HEK293 (cell line): ENCODE results near the gene TEKT5.

ENCODE experiments used
- EGR2 ChIP-seq: fragments of 450-650 bp; formaldehyde crosslinking; IDR thresholded peaks from 2 replicates; pipeline ENCODE4 v1.5.1; 2016; ENCODE audit warnings: low read depth, missing biosample characterization, missing genetic modification characterization
- ZNF138 ChIP-seq: fragments of 450-650 bp; formaldehyde crosslinking; IDR thresholded peaks from 2 replicates; pipeline ENCODE4 v1.5.1; 2016; ENCODE audit warnings: missing biosample characterization, missing genetic modification characterization, borderline replicate concordance
- ZNF157 ChIP-seq: fragments of 450-650 bp; formaldehyde crosslinking; IDR thresholded peaks from 2 replicates; pipeline ENCODE4 v1.5.1; 2016; ENCODE audit warnings: missing biosample characterization, missing genetic modification characterization
- ZNF555 ChIP-seq: fragments of 450-650 bp; formaldehyde crosslinking; conservative IDR thresholded peaks from 2 replicates; pipeline ENCODE4 v1.5.1; 2017; ENCODE audit warnings: missing biosample characterization, mild to moderate bottlenecking, missing genetic modification characterization, inconsistent platforms

Gene TEKT5

GRCh38 chr16:10578474-10579316 is 116.0 kb downstream of the TEKT5 start (continued):
- no peak for TF ChIP-seq ZNF157 (tag by site-specific recombination)
- TF ChIP-seq ZNF555: no peak
- TF ChIP-seq EGR2: peak; percentile 71
- TF ChIP-seq ZNF138: no peak
